Natural killer cell treated with Interleukin-12 subunit alpha and Interleukin-12 subunit beta and Interleukin-15 and Interleukin-18, amount 100 ng/mL, for 72 hours (primary cell): ENCODE measurements around the gene TAX1BP3. TPM values are rescaled to one million over a fixed set of nuclear protein-coding genes. Genes with fewer than 3 reads are reported as not detected.
A peak's percentile ranks its signal among the peaks of the same experiment; 100 is the strongest.

Experiments used
- ATAC-seq, 2 donors: fragments of 150-1000 bp; cut with Tn5 transposase in 1 of 2; sonication (Bioruptor Pico), chemical (Tn5 transposase) in 1 of 2; 2 replicates each; pipeline ENCODE4 v1.10.0; 2021
- DNase-seq: peaks from one replicate; pipeline ENCODE4 v3.0.0; 2022; ENCODE audit warnings: low spot score
- H3K27ac Mint-ChIP-seq, 2 donors: 1 replicate in 1 of 2; 2 replicates in 1 of 2; pipeline ENCODE4 v1.8.0; 2022; ENCODE audit warnings: mixed read lengths in 2 of 2, mild to moderate bottlenecking in 1 of 2, moderate library complexity in 1 of 2
- H3K27me3 Mint-ChIP-seq, 2 donors: 1 replicate in 1 of 2; 2 replicates in 1 of 2; pipeline ENCODE4 v1.8.0; 2022; ENCODE audit warnings: mixed read lengths in 2 of 2
- H3K36me3 Mint-ChIP-seq: one replicate; pipeline ENCODE4 v1.8.0; 2022; ENCODE audit warnings: mixed read lengths
- H3K4me1 Mint-ChIP-seq, 2 donors: 1 replicate in 1 of 2; 2 replicates in 1 of 2; pipeline ENCODE4 v1.8.0; 2022; ENCODE audit warnings: low read depth in 2 of 2, mixed read lengths in 2 of 2, mild to moderate bottlenecking in 1 of 2
- H3K4me3 Mint-ChIP-seq: one replicate; pipeline ENCODE4 v1.8.0; 2022; ENCODE audit warnings: mixed read lengths
- H3K9me3 Mint-ChIP-seq: 2 replicates; pipeline ENCODE4 v1.8.0; 2022; ENCODE audit warnings: mixed read lengths
- total RNA-seq, 2 donors: library from RNA; stranded (reverse); gene quantifications; one replicate each; pipeline ENCODE4 v1.2.3, GENCODE V29; 2022

Gene TAX1BP3
- total RNA-seq, 2 donors from 2014 or later: 135 to 204 TPM

DNA sequence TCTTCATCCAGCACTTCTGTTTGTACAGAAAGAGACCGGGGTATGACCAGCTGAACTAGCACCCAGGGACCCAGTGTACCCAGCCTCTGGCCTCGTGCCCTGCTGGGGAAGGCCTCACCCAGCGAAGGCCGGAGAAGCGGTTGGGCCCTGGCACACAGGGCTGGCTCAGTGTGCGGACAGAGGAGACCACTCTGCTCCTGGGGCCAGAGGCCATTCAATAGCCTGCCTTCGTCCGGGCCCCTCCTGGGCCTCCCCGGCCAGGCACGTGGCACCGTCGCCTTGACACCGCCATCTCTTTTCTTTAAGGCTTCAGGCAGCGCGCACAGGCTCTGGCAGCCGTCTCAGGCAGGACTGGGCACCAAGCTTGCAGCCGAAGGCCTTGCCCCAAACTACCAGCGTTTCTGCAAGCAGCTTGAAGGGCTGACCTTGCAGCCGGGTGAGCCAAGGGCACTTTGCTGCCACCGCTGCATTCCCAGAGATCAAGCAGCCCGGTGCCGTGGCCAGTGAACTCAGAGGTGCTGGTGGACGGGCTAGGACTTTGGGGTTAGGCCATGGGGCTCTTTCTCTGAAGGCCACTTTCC lies 8.0 kb downstream of the TAX1BP3 start:
- H3K27me3 Mint-ChIP-seq: no peaks in the 10 kb centered on the region
- H3K4me3 Mint-ChIP-seq: no peak overlapping the region
- peaks cover 4% of the 10 kb centered on the region for H3K36me3 Mint-ChIP-seq
- ATAC-seq (peak in 1 of 2 donors; percentile 4), DNase-seq (no peak)
- H3K4me1 Mint-ChIP-seq: peaks cover 4 to 14% of the 10 kb centered on the region in 2 donors
- H3K27ac Mint-ChIP-seq: peak overlapping the region in 1 of 2 donors; percentile 39
- no peaks in the 10 kb centered on the region for H3K9me3 Mint-ChIP-seq

DNA sequence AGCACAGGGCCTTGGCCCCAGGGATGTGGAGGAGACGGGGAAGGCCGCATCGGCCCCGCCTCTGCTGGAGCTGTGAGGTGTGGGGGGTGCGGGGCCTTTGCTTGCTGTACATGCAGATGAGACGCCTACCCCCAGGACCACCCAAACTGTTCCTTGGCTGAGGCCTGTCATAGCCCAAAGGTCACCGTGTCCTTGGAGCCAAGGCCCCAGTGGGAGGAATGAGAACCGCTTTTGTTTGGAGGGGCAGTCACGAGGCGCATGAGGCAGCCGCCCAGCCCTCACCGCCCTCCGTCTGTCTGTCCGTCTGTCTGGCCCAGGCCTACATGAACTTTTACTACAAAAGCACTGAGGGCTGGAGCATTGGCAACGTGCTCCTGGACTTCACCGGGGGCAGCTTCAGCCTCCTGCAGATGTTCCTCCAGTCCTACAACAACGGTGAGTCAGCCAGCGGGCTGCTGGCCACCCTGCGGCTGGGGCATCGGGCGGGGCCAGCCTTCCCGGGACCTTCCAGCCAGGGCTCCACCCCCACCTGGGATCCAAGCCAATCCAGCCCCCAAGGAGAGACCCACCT lies 8.8 kb downstream of the TAX1BP3 start:
- H3K27ac Mint-ChIP-seq: no peak overlapping the region
- H3K36me3 Mint-ChIP-seq: no peaks in the 10 kb centered on the region
- DNase-seq (no peak), ATAC-seq (peak in 1 of 2 donors; percentile 1)
- no peaks in the 10 kb centered on the region for H3K9me3 Mint-ChIP-seq
- no peaks in the 10 kb centered on the region for H3K27me3 Mint-ChIP-seq
- peaks cover 0 to 7% of the 10 kb centered on the region in 2 donors for H3K4me1 Mint-ChIP-seq
- no peak overlapping the region for H3K4me3 Mint-ChIP-seq

DNA sequence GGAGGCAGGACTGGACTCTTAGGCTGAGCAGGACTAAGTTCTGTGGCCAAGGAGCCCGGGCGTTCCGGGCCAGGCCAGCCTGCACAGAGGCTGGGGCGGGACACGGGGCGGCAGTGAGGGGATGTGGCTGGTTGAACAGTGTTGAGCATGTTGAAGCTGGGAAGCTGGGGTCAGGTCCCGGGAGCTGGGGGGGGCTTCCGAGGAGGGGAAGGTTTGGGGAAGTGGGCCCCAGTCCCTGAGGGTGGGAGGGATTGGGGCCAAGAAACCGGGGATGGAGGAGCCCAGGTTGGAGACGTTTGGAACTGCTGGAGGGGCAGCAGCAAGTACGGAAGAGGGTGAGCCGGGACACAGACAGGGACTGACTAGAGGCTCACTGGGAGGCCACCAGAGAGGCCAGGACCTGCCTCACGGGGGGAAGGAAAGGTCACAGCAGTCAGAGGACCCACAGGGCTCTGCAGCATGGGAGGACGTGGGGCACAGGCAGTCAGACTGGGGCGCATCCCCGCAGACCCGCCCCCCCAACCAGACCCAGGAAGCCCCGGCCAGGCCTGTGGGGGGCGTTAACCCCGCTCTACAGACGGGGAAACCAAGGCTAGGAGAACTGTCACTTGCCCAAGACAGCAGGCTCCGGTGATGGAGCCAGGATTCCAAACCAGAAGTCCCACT lies 9.5 kb downstream of the TAX1BP3 start:
- peaks cover 0 to 8% of the 10 kb centered on the region in 2 donors for H3K4me1 Mint-ChIP-seq
- no peaks in the 10 kb centered on the region for H3K36me3 Mint-ChIP-seq
- H3K9me3 Mint-ChIP-seq: no peaks in the 10 kb centered on the region
- no peaks in the 10 kb centered on the region for H3K27me3 Mint-ChIP-seq
- ATAC-seq (peak in 1 of 2 donors; percentile 5), DNase-seq (no peak)
- H3K4me3 Mint-ChIP-seq: no peak overlapping the region
- H3K27ac Mint-ChIP-seq: no peak overlapping the region

DNA sequence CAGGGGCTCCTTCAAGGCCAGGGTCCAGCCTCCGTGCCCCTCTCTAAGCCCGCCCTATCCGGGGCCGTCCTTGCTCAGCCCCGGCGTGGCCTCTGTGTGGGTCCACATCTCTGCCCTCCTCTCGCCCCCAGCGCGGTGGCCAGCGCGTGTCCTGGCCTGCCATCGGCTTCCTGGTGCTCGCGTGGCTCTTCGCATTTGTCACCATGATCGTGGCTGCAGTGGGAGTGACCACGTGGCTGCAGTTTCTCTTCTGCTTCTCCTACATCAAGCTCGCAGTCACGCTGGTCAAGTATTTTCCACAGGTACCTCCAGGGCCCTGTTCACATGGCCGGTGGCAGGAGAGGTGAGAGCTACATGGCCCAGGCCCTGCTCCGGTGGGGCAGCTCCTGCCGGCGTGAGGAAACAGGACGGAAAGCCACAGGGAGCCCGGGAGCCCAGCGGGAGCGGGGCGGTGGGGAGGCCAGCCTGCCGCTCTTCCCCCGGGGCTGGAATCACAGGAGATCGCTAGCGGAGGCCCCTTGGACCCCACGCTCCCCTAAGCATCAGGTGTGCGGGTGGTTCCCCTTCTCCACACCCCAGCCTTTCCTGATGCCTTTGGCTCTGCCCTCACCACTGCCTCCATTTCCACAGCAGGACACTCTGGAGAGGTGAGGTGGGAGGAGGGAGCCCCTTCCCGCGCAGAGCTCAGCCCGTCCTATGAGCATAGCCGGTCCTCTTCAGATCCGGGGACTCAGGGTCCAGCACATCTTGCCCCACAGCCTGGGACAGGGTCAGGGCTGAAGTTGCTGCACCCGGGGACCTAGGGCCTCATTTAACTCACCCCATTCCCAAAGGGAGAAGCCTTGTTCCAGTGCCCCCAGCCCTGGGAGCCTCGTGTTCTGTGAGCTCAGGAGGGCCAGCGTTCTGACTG lies 10.2 kb downstream of the TAX1BP3 start:
- H3K27ac Mint-ChIP-seq: no peak overlapping the region
- no peaks in the 10 kb centered on the region for H3K9me3 Mint-ChIP-seq
- no peaks in the 10 kb centered on the region for H3K27me3 Mint-ChIP-seq
- H3K36me3 Mint-ChIP-seq: no peaks in the 10 kb centered on the region
- peak; percentile 1 to 10 for ATAC-seq
- DNase-seq: no peak
- H3K4me3 Mint-ChIP-seq: no peak overlapping the region
- peaks cover 0 to 10% of the 10 kb centered on the region in 2 donors for H3K4me1 Mint-ChIP-seq

DNA sequence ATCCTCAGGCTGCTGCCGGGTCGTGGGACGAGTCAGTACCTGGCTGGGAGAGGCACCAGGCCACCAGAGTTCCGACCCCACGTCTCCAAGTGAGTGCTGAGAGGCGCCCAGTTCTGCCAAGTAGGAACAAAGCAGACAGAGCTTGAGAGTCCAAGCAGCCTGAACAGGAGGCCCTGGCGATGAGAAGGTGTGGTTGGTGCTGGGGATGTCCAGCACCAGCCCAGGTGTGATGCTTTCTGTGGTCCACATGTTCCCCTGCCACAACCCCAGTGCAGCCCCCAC lies 10.8 kb downstream of the TAX1BP3 start:
- peaks cover 0 to 10% of the 10 kb centered on the region in 2 donors for H3K4me1 Mint-ChIP-seq
- DNase-seq (no peak), ATAC-seq (peak in 1 of 2 donors; percentile 1)
- H3K27ac Mint-ChIP-seq: no peak overlapping the region
- H3K27me3 Mint-ChIP-seq: no peaks in the 10 kb centered on the region
- H3K9me3 Mint-ChIP-seq: no peaks in the 10 kb centered on the region
- no peak overlapping the region for H3K4me3 Mint-ChIP-seq
- H3K36me3 Mint-ChIP-seq: no peaks in the 10 kb centered on the region

DNA sequence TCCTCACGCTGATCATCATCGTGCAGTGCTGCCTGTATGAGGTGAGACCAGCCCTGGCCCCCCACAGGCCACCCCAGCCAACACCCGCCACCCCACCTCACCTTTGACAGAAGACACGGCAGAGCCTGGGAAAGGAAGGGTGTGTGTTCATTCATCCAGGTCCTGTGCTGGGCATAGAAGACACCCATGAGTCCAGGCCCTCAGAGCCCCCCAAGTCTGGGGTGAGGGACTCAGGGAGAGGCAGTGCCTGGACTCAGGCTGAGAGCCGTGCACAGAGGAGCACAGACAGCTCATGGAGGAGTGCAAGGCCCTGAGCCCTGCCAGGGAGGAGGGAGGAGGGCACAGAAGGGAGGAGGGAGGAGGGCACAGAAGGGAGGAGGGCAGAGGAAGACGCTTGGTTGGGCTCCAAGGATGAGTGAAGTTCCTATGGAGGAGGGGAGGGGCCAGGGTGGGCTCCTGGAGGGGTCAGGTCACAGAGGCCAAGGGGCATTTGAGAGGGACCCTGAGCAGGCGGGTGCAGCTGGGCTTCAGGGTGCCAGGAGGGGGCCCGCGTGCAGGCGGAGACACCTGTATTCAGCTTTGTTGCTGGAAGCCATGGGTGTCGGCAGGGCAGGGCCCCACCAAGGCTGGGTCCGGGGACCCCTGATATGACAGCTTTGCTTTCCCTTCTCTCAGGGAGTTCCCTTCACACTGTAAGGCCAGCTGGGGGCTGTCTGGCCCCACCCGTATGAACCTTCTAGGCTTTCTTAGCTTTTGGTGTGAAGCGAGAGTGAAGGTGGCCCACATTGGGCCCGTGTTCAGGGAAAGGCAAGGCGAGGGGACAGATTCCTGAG lies 11.4 kb downstream of the TAX1BP3 start:
- Mint-ChIP-seq H3K27ac (peak overlapping the region; percentile 8 to 77), H3K36me3 (no peaks in the 10 kb centered on the region), H3K4me1 (peaks cover 0 to 10% of the 10 kb centered on the region in 2 donors), H3K27me3 (no peaks in the 10 kb centered on the region), H3K4me3 (no peak overlapping the region), H3K9me3 (no peaks in the 10 kb centered on the region)
- DNase-seq (no peak), ATAC-seq (peak in 1 of 2 donors; percentile 1)

DNA sequence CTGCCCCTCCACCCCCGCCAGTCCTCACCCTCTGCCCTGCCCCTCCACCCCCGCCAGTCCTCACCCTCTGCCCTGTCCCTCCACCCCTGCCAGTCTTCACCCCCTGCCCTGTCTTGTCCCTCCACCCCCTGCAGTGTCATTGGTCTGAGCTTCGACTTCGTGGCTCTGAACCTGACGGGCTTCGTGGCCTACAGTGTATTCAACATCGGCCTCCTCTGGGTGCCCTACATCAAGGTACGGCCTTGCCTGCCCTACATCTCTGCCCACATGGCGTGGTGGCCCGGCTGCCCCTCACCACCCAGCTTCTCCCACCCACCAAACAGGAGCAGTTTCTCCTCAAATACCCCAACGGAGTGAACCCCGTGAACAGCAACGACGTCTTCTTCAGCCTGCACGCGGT lies 12.0 kb downstream of the TAX1BP3 start:
- H3K36me3 Mint-ChIP-seq: no peaks in the 10 kb centered on the region
- no peaks in the 10 kb centered on the region for H3K27me3 Mint-ChIP-seq
- no peak for ATAC-seq
- no peak overlapping the region for H3K4me3 Mint-ChIP-seq
- no peak for DNase-seq
- H3K9me3 Mint-ChIP-seq: no peaks in the 10 kb centered on the region
- peak overlapping the region; percentile 8 to 77 for H3K27ac Mint-ChIP-seq
- H3K4me1 Mint-ChIP-seq: peaks cover 0 to 10% of the 10 kb centered on the region in 2 donors

DNA sequence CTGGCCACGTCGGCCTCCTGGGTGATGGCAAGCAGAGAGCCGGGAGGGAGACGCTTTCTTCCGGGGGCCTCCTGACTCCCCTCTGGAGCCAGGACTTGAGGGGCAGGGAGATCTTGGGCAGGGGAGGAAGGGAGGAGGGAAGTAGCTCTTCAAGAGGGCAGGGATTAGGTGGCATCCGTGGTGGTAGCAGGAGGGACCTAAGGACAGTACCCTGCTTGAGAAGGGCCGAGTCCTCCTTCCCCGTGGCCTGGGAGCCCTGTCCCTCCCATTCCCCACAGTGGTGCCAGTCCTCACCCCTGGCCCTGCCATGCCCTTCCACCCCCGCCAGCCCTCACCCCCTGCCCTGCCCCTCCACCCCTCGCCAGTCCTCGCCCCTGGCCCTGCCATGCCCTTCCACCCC lies 12.6 kb downstream of the TAX1BP3 start:
- no peak for DNase-seq
- peaks cover 0 to 10% of the 10 kb centered on the region in 2 donors for H3K4me1 Mint-ChIP-seq
- ATAC-seq: no peak
- H3K27me3 Mint-ChIP-seq: no peaks in the 10 kb centered on the region
- H3K4me3 Mint-ChIP-seq: no peak overlapping the region
- no peaks in the 10 kb centered on the region for H3K36me3 Mint-ChIP-seq
- H3K9me3 Mint-ChIP-seq: no peaks in the 10 kb centered on the region
- H3K27ac Mint-ChIP-seq: no peak overlapping the region

DNA sequence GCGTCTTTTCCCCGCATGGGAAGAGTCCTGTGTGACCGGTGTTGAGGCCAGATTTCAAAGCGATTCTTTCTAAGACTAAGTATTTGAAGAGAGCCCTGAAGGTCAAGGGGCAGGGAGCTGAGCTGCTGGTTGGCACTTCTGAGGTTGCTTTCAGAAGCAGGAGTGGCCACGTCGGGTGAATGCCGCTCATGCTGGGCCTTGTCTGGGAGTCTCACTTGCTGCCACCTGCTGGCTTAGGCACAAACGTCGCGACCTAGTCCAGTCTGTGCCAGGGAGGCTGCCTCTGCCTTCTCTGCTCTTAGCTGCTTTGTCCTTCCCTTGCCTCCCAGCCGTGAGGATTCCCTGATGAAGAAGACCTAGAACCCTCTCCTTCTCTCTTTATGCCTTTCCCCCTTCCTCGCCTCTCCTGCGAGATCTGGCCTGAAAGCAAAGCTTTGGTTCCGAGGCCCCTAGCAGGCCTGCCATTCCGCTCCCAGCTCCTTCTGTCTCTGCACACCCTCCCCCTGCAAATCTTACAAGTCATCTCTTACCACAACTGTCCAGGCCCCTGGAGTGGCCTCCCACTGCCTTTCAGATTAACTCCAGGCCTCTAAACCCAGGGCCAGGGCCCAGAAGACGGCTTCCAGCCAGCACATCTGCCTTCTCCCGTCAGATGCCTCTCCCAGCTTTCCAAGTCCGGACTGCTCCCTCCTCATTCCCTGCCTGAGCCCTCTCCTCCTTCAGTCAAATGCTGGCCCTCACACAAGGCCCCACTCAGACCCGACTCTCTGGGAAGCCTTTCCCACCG lies 20.4 kb downstream of the TAX1BP3 start:
- ATAC-seq: peak; percentile 25 to 58
- Mint-ChIP-seq H3K4me1 (peaks cover 10 to 12% of the 10 kb centered on the region in 2 donors), H3K9me3 (no peaks in the 10 kb centered on the region), H3K4me3 (no peak overlapping the region), H3K27me3 (no peaks in the 10 kb centered on the region), H3K36me3 (peaks cover 20% of the 10 kb centered on the region), H3K27ac (peak overlapping the region; percentile 47 to 86)
- no peak for DNase-seq

DNA sequence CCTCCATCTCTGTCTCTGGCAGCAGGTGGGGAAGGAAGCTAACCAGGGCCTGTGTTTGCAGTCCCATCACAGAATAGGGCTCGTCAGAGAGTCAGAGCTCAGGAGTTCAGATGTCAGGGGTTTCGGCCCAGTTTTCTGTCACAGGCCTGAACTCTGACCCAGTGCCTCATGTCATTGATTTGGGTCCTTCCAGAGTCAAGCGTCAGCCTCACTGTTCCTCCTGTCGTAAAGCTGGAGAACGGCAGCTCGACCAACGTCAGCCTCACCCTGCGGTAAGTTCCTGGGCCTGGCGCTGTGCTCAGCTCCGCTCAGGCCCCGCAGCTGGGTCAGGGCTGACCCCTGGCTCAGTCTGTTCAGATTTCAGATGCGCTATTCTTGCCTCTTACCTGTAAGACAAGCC lies 21.1 kb downstream of the TAX1BP3 start:
- Mint-ChIP-seq H3K9me3 (no peaks in the 10 kb centered on the region), H3K27ac (peak overlapping the region in 1 of 2 donors; percentile 86), H3K4me1 (peaks cover 10 to 12% of the 10 kb centered on the region in 2 donors), H3K36me3 (peaks cover 20% of the 10 kb centered on the region), H3K27me3 (no peaks in the 10 kb centered on the region), H3K4me3 (no peak overlapping the region)
- no peak for DNase-seq
- ATAC-seq: no peak

DNA sequence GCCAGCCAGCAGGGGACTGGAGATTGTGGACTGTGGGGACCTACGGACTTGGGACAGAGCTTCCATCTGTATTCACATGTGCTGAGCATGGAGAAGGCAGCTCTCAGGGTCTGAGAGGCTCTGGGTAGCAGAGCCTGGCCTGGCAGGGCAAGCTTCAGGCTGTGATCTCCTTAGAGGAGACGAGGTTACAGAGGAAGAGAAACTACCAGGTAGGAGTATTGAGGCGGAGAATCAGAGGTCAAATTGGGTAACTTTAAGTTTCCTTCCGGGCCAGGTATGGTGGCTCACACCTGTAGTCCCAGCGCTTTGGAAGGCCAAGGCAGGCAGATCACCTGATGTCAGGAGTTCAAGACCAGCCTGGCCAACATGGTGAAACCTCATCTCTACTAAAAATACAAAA lies 23.1 kb downstream of the TAX1BP3 start:
- DNase-seq: no peak
- no peak for ATAC-seq
- Mint-ChIP-seq H3K9me3 (no peaks in the 10 kb centered on the region), H3K27ac (peak overlapping the region in 1 of 2 donors; percentile 30), H3K36me3 (peaks cover 20% of the 10 kb centered on the region), H3K27me3 (no peaks in the 10 kb centered on the region), H3K4me3 (no peak overlapping the region), H3K4me1 (peaks cover 12 to 14% of the 10 kb centered on the region in 2 donors)

DNA sequence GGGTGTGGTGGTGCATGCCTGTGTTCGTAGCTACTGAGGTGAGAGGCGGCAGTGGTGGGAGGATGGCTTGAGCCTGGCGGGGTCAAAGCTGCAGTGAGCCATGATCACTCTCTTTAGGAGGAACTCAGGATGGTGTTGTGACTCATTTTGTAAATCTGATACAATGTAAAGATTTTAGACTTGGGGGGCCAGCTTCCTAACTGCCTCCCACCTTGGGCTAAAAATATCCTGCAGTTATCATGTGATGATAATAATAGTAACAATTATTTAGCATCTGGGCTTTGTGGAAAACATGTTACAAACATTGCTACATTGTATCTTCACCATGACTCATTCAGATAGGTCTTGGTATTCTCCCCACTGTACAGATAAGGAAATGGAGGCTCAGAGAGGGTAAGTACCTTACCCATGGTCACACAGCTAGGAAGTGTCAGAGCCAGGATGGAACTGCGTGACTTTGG lies 24.5 kb downstream of the TAX1BP3 start:
- no peak for DNase-seq
- ATAC-seq: peak; percentile 44 to 47
- Mint-ChIP-seq H3K4me3 (no peak overlapping the region), H3K9me3 (no peaks in the 10 kb centered on the region), H3K4me1 (peaks cover 20% of the 10 kb centered on the region in 2 donors), H3K27me3 (no peaks in the 10 kb centered on the region), H3K27ac (peak overlapping the region; percentile 9 to 30), H3K36me3 (peaks cover 20% of the 10 kb centered on the region)
